SU-DHL-6 (cell line): Measurements from ENCODE around the gene NFIX.

Source experiments
- H2AFZ ChIP-seq: fragments of 200-600 bp; sonication (generic); 2 replicates; pipeline ENCODE4 v1.6.1; 2014; ENCODE audit warnings: low read depth, mild to moderate bottlenecking, moderate library complexity, mixed read lengths, antibody characterized with exemption, low read length; ENCODE audit not compliant: severe bottlenecking
- H3F3A ChIP-seq: fragments of 200-600 bp; shearing (Covaris generic); 2 replicates; pipeline ENCODE4 v1.6.0; 2016; ENCODE audit warnings: antibody characterized with exemption, mild to moderate bottlenecking; ENCODE audit not compliant: insufficient read depth
- H3K27ac ChIP-seq: fragments of 200-600 bp; sonication (generic); 2 replicates; pipeline ENCODE4 v1.5.1; 2016; ENCODE audit warnings: low read depth, mild to moderate bottlenecking, low read length, moderate library complexity, mixed read lengths
- H3K27me3 ChIP-seq: fragments of 200-600 bp; sonication (generic), shearing (Covaris generic); 2 replicates; pipeline ENCODE4 v1.6.0; 2014; ENCODE audit warnings: mild to moderate bottlenecking, low read length
- H3K36me3 ChIP-seq: fragments of 200-600 bp; sonication (generic); 2 replicates; pipeline ENCODE4 v1.6.1; 2014; ENCODE audit warnings: mild to moderate bottlenecking, low read length, mixed read lengths
- H3K4me2 ChIP-seq: fragments of 300-600, 200-600 bp; shearing (Covaris generic), sonication (generic); 2 replicates; pipeline ENCODE4 v1.6.0; 2014; ENCODE audit warnings: low read length, low read depth, mild to moderate bottlenecking; ENCODE audit not compliant: poor library complexity, severe bottlenecking
- H3K4me3 ChIP-seq: fragments of 200-600 bp; sonication (generic); 2 replicates; pipeline ENCODE4 v1.5.1; 2014; ENCODE audit warnings: antibody characterized with exemption, low read length, mild to moderate bottlenecking, mixed read lengths; ENCODE audit not compliant: insufficient read depth, poor library complexity, severe bottlenecking
- H3K79me2 ChIP-seq: fragments of 200-600 bp; sonication (generic); 2 replicates; pipeline ENCODE4 v1.6.1; 2014; ENCODE audit warnings: mild to moderate bottlenecking, low read length, moderate library complexity; ENCODE audit not compliant: insufficient read depth
- H3K9ac ChIP-seq: fragments of 200-600 bp; sonication (generic); 2 replicates; pipeline ENCODE4 v1.7.0; 2014; ENCODE audit warnings: mild to moderate bottlenecking, low read length
- H3K9me2 ChIP-seq: fragments of 200-600 bp; sonication (generic); replicated peaks from 2 replicates; pipeline ENCODE4 v1.6.1; 2014; ENCODE audit warnings: low read length; ENCODE audit not compliant: insufficient read depth
- H3K9me3 ChIP-seq: fragments of 200-600 bp; sonication (generic); 2 replicates; pipeline ENCODE4 v1.6.1; 2014; ENCODE audit warnings: low read length, mixed read lengths; ENCODE audit not compliant: insufficient read depth
- H4K20me1 ChIP-seq: fragments of 200-600 bp; sonication (generic); 2 replicates; pipeline ENCODE4 v1.6.1; 2014; ENCODE audit warnings: low read depth, mild to moderate bottlenecking, antibody characterized with exemption, low read length, moderate library complexity, mixed read lengths
- CTCF ChIP-seq: fragments of 200-600 bp; sonication (generic); IDR thresholded peaks from one replicate; pipeline ENCODE4 v1.5.1; 2017; ENCODE audit warnings: antibody characterized with exemption, mild to moderate bottlenecking, low read length, moderate library complexity; ENCODE audit not compliant: insufficient read depth, poor library complexity, severe bottlenecking
- EZH2phosphoT487 ChIP-seq: fragments of 200-600 bp; sonication (generic), shearing (Covaris generic); conservative IDR thresholded peaks from 2 replicates; pipeline ENCODE4 v1.6.1; 2018; ENCODE audit warnings: mild to moderate bottlenecking, antibody characterized with exemption, low read length, moderate library complexity, mixed read lengths

The NFIX gene

GRCh38 chr19:13001166-13001501, 5.9 kb downstream of the NFIX start:
- H2AFZ ChIP-seq: no peak overlapping the region
- H3K4me2 ChIP-seq: no peak overlapping the region
- no peaks in the 10 kb centered on the region for H3K36me3 ChIP-seq
- no peaks in the 10 kb centered on the region for H3K9me3 ChIP-seq
- TF ChIP-seq EZH2phosphoT487 (no peak), CTCF (no peak)
- H3K4me3 ChIP-seq: no peak overlapping the region
- H3K27me3 ChIP-seq: no peaks in the 10 kb centered on the region
- H3K9ac ChIP-seq: no peak overlapping the region
- H4K20me1 ChIP-seq: no peaks in the 10 kb centered on the region
- no peaks in the 10 kb centered on the region for H3K79me2 ChIP-seq
- no peak overlapping the region for H3K27ac ChIP-seq
- H3F3A ChIP-seq: no peaks in the 10 kb centered on the region
- no peaks in the 10 kb centered on the region for H3K9me2 ChIP-seq

GRCh38 chr19:13001502-13002165, 6.4 kb downstream of the NFIX start:
- H2AFZ ChIP-seq: no peak overlapping the region
- H3K9me3 ChIP-seq: no peaks in the 10 kb centered on the region
- H3F3A ChIP-seq: no peaks in the 10 kb centered on the region
- H4K20me1 ChIP-seq: no peaks in the 10 kb centered on the region
- H3K9ac ChIP-seq: no peak overlapping the region
- H3K4me2 ChIP-seq: no peak overlapping the region
- TF ChIP-seq CTCF (no peak), EZH2phosphoT487 (no peak)
- H3K36me3 ChIP-seq: no peaks in the 10 kb centered on the region
- no peaks in the 10 kb centered on the region for H3K79me2 ChIP-seq
- no peak overlapping the region for H3K27ac ChIP-seq
- H3K4me3 ChIP-seq: no peak overlapping the region
- H3K9me2 ChIP-seq: no peaks in the 10 kb centered on the region
- H3K27me3 ChIP-seq: no peaks in the 10 kb centered on the region

GRCh38 chr19:13002166-13002898, 7.1 kb downstream of the NFIX start:
- no peaks in the 10 kb centered on the region for H3F3A ChIP-seq
- no peaks in the 10 kb centered on the region for H3K27me3 ChIP-seq
- no peak overlapping the region for H3K4me2 ChIP-seq
- no peak overlapping the region for H3K9ac ChIP-seq
- no peak overlapping the region for H2AFZ ChIP-seq
- H3K9me3 ChIP-seq: no peaks in the 10 kb centered on the region
- H3K27ac ChIP-seq: no peak overlapping the region
- H3K9me2 ChIP-seq: no peaks in the 10 kb centered on the region
- H3K4me3 ChIP-seq: no peak overlapping the region
- no peaks in the 10 kb centered on the region for H3K79me2 ChIP-seq
- H4K20me1 ChIP-seq: no peaks in the 10 kb centered on the region
- no peaks in the 10 kb centered on the region for H3K36me3 ChIP-seq
- no peak for TF ChIP-seq EZH2phosphoT487
- TF ChIP-seq CTCF: no peak
